Measurements from ENCODE around the gene BUD31. TPM values are rescaled to one million over a fixed set of nuclear protein-coding genes. Genes with fewer than 3 reads are reported as not detected.

The BUD31 gene
- total RNA-seq, 1 donor: 124 TPM

DNA sequence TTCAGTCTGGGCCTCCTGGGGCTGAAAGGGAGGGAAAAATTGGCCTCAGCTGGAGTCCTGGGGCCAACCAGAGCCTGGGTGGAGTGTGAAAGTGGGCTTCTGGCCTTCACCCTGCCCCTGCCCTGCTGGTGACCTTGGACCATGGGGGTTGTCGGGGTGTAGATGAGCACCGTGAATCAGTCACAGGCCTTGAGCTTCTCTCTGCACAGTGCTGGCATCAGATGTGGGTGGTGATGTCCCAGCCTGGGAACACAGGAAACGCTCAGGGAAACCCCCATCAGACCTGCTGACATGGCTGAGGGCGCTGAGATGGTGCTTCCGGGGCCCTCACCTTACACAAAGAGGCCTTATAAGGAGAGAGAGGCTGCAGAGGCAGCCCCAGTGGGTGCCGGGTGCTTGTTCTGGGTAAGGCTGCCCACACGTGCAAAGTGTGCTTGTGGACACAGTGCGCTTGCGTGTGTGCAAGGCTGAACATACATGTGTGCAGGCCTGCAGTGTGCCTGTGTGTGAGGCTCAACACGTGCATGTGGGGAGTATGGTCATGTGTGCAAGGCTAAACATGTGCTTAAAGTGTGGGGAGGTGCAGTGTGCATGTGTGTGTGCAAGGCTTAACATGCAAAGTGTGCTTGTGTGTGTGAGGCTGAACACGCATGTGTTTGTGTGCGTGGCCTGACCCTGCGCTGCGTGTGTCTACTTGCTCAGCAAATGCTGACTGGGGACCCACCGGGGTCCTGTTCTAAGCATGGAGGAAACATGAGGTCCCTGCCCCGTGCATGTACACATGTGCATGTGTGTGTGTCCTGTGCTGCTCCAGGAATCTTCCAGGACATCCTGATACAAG is 27.7 kb upstream of the BUD31 start:
- Histone ChIP-seq H3K4me1 (ENCODE audit: insufficient read depth, low read length) (peaks cover 24% of the 10 kb centered on the region), H3K4me2 (ENCODE audit: insufficient read depth, low read length) (no peak overlapping the region), H3K36me3 (ENCODE audit: insufficient read depth, low read length) (peaks cover 31% of the 10 kb centered on the region), H3K9me3 (ENCODE audit: low read depth, low read length) (no peaks in the 10 kb centered on the region), H3K4me3 (ENCODE audit: insufficient read depth, low read length) (peak overlapping the region; percentile 38), H4K20me1 (ENCODE audit: insufficient read depth, low read length) (peaks cover 57% of the 10 kb centered on the region), H3K27ac (ENCODE audit: low read depth, low read length) (peak overlapping the region; percentile 75), H3K27me3 (ENCODE audit: insufficient read depth, low read length) (no peaks in the 10 kb centered on the region), H3K79me2 (ENCODE audit: insufficient read depth, low read length) (peaks cover 73% of the 10 kb centered on the region), H2AFZ (ENCODE audit: low read length) (no peak overlapping the region)
- DNase-seq (ENCODE audit: insufficient read length, low spot score, missing footprints): no peak
- TF ChIP-seq CTCF (IDR thresholded peaks at IDR 0.05; ENCODE audit: extremely low read depth, low read depth, low read length): no peak

- peaks cover 24% of the 10 kb centered on the region for H3K4me1 ChIP-seq (ENCODE audit: insufficient read depth, low read length)
- no peak for DNase-seq (ENCODE audit: insufficient read length, low spot score, missing footprints)
- H3K4me2 ChIP-seq (ENCODE audit: insufficient read depth, low read length): no peak overlapping the region
- peak overlapping the region; percentile 8 for H3K27ac ChIP-seq (ENCODE audit: low read depth, low read length)
- H4K20me1 ChIP-seq (ENCODE audit: insufficient read depth, low read length): peaks cover 57% of the 10 kb centered on the region
- H3K36me3 ChIP-seq (ENCODE audit: insufficient read depth, low read length): peaks cover 37% of the 10 kb centered on the region
- no peak overlapping the region for H3K4me3 ChIP-seq (ENCODE audit: insufficient read depth, low read length)
- H3K9me3 ChIP-seq (ENCODE audit: low read depth, low read length): no peaks in the 10 kb centered on the region
- TF ChIP-seq CTCF (IDR thresholded peaks at IDR 0.05; ENCODE audit: extremely low read depth, low read depth, low read length): no peak
- H2AFZ ChIP-seq (ENCODE audit: low read length): no peak overlapping the region
- H3K79me2 ChIP-seq (ENCODE audit: insufficient read depth, low read length): peaks cover 72% of the 10 kb centered on the region
- no peaks in the 10 kb centered on the region for H3K27me3 ChIP-seq (ENCODE audit: insufficient read depth, low read length)
Observed at GRCh38 chr7:99381664-99382075, 27.1 kb upstream of the BUD31 start.

- no peak overlapping the region for H3K27ac ChIP-seq (ENCODE audit: low read depth, low read length)
- peaks cover 62% of the 10 kb centered on the region for H4K20me1 ChIP-seq (ENCODE audit: insufficient read depth, low read length)
- H3K4me3 ChIP-seq (ENCODE audit: insufficient read depth, low read length): no peak overlapping the region
- H3K4me1 ChIP-seq (ENCODE audit: insufficient read depth, low read length): peaks cover 24% of the 10 kb centered on the region
- H3K4me2 ChIP-seq (ENCODE audit: insufficient read depth, low read length): no peak overlapping the region
- no peak for DNase-seq (ENCODE audit: insufficient read length, low spot score, missing footprints)
- H2AFZ ChIP-seq (ENCODE audit: low read length): no peak overlapping the region
- H3K27me3 ChIP-seq (ENCODE audit: insufficient read depth, low read length): no peaks in the 10 kb centered on the region
- H3K79me2 ChIP-seq (ENCODE audit: insufficient read depth, low read length): peaks cover 60% of the 10 kb centered on the region
- no peaks in the 10 kb centered on the region for H3K9me3 ChIP-seq (ENCODE audit: low read depth, low read length)
- H3K36me3 ChIP-seq (ENCODE audit: insufficient read depth, low read length): peaks cover 45% of the 10 kb centered on the region
- no peak for TF ChIP-seq CTCF (IDR thresholded peaks at IDR 0.05; ENCODE audit: extremely low read depth, low read depth, low read length)
Observed at GRCh38 chr7:99383203-99383602, 25.6 kb upstream of the BUD31 start.

DNA sequence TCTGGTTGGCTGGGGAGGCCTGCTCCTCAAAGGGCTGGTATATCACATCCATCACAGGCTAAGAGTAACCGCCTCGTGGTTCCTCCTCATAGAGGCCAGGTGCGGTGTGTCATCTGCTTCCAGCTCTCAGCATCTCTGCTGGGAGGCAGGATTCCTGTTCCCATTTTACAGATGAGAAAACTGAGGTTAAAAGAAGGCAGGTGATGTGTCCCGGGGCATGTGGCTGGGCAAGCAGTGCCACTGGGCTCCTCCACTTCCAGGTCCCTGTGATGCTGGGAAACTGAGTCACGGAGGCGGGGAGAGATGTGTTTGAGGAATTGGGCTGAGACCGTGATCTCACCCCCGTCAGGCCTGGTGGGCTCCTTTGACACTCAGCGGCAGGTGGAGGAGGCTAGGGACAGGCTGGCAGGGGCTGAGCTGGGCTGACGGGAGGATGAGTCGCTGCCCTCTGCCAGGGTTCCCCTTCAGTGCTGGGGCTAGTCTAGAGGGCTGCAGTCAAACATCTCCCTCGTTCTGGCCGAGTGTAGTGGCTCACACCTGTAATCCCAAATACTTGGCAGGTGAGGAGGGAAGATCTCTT is 24.9 kb upstream of the BUD31 start:
- peaks cover 47% of the 10 kb centered on the region for H3K36me3 ChIP-seq (ENCODE audit: insufficient read depth, low read length)
- H3K4me3 ChIP-seq (ENCODE audit: insufficient read depth, low read length): no peak overlapping the region
- peaks cover 23% of the 10 kb centered on the region for H3K4me1 ChIP-seq (ENCODE audit: insufficient read depth, low read length)
- H3K27me3 ChIP-seq (ENCODE audit: insufficient read depth, low read length): no peaks in the 10 kb centered on the region
- peaks cover 60% of the 10 kb centered on the region for H3K79me2 ChIP-seq (ENCODE audit: insufficient read depth, low read length)
- H2AFZ ChIP-seq (ENCODE audit: low read length): no peak overlapping the region
- no peak overlapping the region for H3K27ac ChIP-seq (ENCODE audit: low read depth, low read length)
- no peak for DNase-seq (ENCODE audit: insufficient read length, low spot score, missing footprints)
- H4K20me1 ChIP-seq (ENCODE audit: insufficient read depth, low read length): peaks cover 61% of the 10 kb centered on the region
- no peaks in the 10 kb centered on the region for H3K9me3 ChIP-seq (ENCODE audit: low read depth, low read length)
- no peak for TF ChIP-seq CTCF (IDR thresholded peaks at IDR 0.05; ENCODE audit: extremely low read depth, low read depth, low read length)
- no peak overlapping the region for H3K4me2 ChIP-seq (ENCODE audit: insufficient read depth, low read length)

Measured in osteoblast (primary cell).